ENCODE data around the gene KPRP.

The KPRP gene

GRCh38 chr1:152770411-152770810 is 12.6 kb downstream of the KPRP start:
- DNase-seq = no peak

GRCh38 chr1:152774875-152775274 is 17.1 kb downstream of the KPRP start, which contains the start of gene LCE1F:
LCE1F (plus strand) TSS chr1:152775140; CDS start chr1:152776372, 1,232 bp downstream.
- no peak for DNase-seq

DNA sequence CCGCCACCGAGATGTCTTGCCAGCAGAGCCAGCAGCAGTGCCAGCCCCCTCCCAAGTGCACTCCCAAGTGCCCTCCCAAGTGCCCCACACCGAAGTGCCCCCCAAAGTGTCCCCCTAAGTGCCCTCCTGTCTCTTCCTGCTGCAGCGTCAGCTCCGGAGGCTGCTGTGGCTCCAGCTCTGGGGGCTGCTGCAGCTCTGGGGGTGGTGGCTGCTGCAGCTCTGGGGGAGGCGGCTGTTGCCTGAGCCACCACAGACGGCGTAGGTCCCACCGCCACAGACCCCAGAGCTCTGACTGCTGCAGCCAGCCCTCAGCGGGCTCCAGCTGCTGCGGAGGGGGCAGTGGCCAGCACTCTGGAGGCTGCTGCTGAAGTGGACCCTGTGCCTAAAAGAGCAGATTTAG is 18.5 kb downstream of the KPRP start:
- no peak for DNase-seq

DNA sequence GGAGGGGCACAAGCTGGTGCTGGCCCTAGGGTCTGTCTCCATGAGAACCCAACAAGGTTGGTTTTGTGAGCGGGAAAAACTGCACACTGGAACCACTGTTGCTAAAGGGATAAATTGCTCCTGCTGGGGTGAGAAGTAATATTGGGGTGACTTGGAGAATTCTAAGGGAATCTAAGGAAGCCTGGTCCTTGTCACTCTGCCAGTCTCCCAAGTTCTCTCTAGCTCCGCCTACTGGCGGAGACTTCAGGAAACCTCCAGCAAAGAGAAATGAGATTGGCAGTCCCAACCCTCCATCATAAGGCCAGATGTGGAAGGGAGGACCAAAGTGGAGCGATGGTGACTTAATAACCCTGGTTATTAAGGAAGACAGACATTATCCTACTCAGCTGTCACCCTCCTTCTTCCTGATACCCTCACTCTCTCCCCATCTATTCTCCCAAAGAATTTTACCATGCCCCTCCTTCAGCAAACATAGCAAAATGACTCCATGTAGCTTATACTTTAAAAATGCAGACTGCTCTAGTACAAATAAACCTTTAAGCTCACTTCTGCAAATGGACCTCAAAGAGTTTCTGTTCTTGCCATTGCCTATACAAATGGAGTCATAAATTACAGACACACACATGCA is 19.8 kb downstream of the KPRP start:
- no peak for DNase-seq

DNA sequence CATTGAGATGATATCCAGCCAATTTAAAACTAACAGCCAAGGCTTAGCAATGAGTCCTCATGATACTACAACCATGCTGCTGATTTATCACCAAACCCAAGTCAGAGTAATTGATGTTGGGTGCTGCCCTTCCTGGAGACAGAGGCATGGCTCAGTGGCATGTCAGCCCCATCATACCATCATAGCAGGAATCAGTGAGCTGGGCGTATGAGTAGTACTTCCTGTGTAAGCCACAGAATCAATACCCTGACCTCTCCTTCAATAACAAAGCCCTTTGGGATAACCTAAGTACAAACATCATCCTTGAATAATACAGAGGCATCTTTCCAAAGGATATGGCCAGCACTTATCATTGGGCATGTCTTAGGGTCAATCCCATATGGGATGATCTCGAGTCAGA is 25.3 kb downstream of the KPRP start:
- DNase-seq = no peak

- DNase-seq = no peak
These were observed 28.3 kb downstream of the KPRP start, which contains the start of gene LCE1E for GRCh38 chr1:152786077-152786476. LCE1E (plus strand) TSS chr1:152786257; CDS start chr1:152787300, 1,043 bp downstream.

DNA sequence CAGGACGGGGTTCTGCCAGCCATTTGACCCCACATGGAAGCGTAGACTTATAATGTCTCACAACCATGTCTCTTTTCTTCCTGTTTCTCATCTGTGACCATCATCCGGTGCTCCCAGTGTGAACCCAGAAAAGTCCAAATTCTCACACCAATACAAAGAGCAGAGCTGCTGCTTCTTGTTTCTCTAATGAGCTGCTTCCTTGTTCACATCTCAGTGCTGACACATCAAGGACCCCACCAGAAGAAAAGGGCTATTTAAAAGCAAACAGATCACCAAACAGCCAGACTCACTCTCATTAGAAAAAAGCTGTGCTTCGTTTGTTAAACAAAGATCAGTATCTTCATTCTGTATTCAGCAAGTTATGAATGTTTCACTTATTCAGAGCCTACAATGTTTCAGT is 37.9 kb downstream of the KPRP start:
- peak in 1 of 56 donors; percentile 0 for DNase-seq

DNA sequence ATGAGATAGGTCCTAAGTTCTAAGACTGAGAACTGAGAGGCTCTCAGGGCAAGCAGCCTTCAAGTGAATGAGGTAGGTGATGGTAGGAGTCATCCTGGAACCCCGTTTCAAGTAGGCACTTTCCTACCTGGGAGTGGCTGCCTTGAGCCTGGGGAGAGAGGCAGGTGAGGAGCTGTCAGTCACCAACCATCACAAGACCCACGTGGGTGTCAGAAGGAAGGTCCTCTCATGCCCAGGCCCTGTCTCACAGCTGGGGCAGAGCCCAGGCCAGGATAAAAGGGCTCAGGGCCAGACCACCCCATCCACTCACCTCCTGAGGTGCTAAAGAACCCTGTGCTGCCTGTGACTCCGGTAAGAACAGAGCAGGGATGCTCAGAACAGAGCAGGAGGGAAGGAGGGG is 38.6 kb downstream of the KPRP start, which contains the start of gene LCE1D:
TSS of gene LCE1D (plus strand) at position 301 of the 400 bp plus-strand sequence. CDS start 1,074 bp downstream, outside the sequence.
- no peak for DNase-seq

- DNase-seq = no peak
These were observed 43.5 kb downstream of the KPRP start for GRCh38 chr1:152801333-152801732.

DNA sequence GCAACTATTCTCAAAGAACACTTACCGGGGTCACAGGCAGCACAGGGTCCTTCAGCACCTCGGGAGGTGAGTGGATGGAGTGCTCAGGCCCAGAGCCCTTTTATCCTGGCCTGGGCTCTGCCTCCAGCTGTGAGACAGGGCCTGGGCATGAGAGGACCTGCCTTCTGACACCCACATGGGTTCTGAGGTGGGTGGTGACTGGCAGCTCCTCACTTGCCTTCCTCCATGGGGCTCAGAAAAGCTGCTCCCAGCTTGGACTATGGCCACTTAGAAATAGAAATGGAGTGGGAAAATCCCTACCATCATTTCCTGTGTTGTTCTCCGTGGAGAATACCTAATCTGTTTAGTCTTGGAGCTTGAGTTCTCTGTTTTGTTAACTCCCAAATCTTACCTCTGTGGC is 48.8 kb downstream of the KPRP start, which contains the start of gene LCE1C:
TSS of gene LCE1C (minus strand) at position 76 of the 400 bp plus-strand sequence. CDS start 1,173 bp downstream, outside the sequence.
- DNase-seq = no peak

- DNase-seq = no peak
These were observed 53.2 kb downstream of the KPRP start for GRCh38 chr1:152811050-152811449.

Measured in amygdala (tissue), 56 donors.